Hippocampal formation (tissue), 2 donors: ENCODE measurements around the gene CLEC2B.
A peak's percentile ranks its signal among the peaks of the same experiment; 100 is the strongest.

Source experiments
- DNase-seq, 2 donors: peaks; one replicate each; lab custom pipeline; 2025; lab: John Stamatoyannopoulos, UW

The CLEC2B gene

DNA sequence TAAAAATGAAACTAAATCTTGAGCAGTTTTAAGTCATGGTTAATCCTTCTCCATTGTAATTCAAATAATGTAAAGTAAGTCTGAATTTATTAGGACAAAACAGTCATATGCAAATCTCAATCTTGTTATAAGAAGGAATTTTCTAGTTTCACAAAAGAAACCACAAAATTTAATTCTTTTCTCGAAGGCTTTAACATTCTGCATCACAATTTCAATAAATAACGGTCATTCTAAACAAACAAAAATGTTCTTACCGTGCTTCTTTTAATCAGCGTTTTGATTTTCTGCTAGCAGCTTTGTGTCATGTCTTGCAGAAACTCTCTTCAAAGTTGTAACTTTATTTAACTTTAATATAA, 225 bp downstream of the CLEC2B start:
- DNase-seq, result no peak

DNA sequence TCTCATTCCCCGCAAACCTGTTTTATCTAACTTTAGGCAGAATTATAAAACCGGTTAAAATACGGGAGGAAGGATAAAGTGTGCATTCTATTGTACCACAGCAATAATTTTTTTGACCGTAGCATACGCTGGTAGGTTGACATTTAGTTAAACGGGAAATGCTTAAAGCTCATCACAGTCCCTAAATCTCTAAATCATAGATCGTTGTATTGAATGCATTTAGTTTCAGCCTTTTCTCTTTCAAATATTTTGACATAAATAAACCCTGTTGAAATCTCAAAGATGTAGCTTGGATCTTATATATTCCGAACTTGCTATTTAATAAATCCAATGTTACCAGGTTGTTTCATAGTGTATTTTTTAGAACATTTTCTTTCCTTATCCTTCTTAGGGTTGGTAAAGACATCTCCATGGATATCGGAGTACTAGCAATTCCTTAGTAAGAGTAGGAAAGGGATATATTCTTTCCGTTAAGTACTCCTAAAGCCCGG, 798 bp downstream of the CLEC2B start:
- no peak for DNase-seq

DNA sequence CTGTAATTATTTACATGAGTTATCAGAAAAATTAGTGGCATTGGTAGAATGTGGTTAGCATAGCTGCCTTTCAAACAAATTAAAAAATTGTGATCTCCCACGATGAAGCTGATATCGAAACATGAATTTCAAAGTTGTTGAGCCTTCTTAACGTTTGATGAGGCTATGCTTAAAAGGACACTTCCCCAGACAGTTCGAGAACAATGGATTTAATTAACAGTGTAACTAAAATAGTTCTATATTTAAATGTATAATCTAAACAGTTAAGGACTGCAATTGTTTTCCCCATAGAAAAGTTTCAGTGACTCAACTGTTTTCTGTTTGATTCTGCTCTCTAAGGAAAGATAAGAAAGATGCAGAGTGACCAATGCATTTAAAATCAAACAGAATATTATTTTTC, 1.6 kb downstream of the CLEC2B start:
- no peak for DNase-seq

DNA sequence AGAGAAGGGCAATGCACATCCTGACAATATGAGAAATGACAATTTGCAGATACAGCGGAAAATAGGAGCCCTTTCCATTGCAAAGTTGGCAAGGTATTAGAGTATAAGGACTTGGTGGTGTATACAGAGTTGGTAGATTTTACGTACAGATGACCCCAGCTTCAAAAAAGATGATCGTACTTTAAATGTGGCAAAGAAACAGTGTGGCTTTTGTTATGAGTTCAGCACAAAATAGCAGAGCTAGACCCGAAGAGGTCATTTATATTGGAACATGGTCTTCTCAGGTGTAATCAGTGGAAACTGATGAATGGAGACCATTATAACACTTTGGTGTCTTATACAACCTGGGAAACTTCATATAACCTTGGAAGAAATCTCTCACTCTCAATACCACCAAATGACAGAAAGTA, 2.3 kb downstream of the CLEC2B start:
- no peak for DNase-seq

DNA sequence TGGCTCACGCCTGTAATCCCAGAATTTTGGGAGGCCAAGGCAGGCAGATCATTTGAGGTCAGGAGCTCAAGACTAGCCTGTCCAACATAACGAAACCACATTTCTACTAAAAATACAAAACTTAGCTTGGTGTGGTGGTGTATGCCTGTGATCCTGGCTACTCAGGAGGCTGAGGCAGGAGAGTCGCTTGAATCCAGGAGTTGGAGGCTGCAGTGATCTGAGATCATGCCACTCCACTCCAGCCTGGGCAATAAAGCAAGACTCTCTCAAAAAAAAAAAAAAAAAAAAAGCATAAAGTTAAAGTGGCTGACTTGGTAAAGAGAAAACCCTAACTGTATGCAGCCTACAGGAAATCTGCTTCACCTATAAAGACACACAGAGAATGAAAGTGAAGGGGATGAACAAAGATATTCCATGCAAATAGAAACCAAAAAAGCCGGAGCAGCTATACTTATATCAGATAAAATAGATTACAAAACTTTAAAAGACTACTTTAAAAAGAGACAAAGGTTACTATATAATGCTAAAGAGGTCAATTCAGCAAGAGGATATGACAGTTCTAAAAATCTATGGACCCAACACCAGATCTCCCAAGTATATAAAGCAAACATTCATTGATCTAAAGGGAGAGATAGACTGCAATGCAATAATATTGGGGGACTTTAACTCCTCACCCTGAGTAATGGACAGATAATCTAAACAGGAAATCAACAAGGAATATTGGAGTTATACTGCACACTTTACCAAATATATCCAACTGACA, 4.1 kb downstream of the CLEC2B start:
- no peak for DNase-seq

DNA sequence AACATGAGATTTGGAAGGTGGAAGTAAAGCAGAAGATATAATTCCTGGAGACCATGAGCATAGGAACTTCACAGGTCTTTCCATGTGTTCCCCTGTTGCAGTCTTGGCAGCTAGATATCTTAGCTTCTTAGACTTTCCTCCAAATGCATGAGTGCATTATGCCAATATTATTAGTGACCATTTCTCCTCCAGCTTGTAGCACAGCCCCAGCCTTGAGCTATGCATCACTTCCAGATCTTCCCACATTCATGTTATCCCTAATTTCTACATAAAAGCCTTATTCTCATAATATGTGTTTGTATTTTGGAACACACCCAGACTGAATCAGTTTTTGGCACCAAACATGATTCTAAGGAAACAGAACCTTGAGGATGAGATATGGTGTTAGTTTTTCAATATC, 11.0 kb downstream of the CLEC2B start:
- DNase-seq, result no peak

DNA sequence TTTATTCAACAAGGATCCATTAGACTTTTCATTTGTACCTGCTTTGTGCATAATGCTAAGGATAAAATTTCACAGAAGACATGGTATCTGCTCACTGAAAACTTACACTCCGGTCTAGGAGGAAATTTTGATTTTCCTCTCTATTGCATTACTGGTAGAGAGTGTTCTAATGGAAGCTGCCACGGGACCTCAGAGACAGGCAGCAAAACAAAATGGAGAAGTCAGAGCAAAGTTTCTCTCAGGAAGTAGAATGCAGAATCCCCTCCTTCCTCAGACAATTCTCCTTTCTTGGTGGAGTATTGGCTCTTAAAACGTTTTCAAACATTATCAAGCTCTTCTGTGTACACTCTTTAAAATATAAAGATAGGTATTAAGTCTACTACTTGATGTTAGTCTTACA, 12.3 kb downstream of the CLEC2B start:
- no peak for DNase-seq

DNA sequence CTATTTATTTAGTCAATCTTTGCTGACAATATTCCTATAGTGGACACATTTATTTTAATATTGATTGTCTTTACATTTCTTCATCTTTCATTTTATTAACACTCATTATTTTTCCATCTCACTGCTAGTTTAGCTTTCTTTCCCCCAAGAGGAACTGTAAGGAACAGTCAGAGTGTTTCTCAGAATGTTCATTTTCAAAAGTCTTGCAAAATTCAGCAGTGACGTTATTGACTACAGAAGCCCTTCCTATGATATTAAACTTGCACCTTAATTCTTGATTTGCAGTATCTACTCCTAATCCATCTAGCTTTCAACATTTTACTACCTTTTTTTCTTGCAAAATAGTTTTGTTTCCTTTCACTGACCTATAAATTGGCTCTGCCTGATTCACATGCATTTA, 13.0 kb downstream of the CLEC2B start:
- no peak for DNase-seq

DNA sequence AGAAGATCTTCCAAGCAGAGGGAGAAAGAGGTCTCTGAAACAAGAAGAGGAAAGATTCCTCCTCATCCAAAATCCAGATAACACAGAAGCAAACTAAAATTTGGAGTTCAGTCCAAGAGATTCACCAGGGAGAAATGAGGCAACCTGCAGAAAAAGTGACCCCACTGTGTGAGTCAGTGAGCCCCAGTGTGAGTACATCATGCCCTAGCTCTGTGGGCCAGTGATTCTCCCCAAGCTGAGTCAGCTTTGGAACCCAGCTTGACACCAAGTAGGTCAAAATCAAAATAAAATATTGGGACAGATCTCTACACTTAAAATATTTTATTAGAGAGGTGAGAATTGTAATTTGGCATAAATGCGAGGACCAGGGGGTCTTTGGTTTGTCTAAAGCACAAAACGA, 17.2 kb downstream of the CLEC2B start:
- no peak for DNase-seq

DNA sequence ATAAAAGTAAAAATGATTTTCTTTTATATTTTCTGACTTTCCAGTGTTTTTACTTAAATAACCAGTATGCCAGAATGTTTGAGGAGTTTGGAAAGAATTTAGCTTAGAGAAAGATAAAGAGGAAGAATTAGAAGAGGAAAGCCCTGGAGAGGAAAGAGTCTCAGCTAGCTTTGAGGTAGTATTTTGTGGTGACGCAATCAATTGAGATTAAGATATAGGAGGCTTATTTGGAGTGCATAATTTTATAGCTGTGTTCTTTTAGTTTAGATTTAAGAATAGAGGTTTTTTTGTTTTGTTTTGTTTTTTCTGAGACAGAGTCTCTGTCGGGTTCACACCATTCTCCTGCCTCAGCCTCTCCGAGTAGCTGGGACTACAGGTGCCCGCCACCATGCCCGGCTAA, 18.1 kb downstream of the CLEC2B start:
- DNase-seq, result no peak

DNA sequence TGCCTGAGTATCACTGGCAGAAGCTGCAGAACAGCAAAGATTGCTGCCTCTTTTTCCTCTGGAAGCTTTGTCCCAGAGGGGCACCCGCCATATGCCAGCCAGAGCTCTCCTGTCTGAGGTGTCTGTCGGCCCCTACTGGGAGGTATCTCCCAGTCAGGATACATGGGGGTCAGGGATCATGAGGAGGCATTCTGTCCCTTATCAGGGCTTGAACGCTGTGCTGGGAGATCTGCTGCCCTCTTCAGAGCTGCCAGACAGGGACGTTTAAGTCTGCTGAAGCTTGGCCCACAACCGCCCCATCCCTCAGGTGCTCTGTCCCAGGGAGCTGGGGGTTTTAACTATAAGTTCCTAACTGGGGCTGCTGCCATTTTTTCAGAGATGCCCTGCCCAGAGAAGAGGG, 20.3 kb downstream of the CLEC2B start:
- DNase-seq, result no peak

DNA sequence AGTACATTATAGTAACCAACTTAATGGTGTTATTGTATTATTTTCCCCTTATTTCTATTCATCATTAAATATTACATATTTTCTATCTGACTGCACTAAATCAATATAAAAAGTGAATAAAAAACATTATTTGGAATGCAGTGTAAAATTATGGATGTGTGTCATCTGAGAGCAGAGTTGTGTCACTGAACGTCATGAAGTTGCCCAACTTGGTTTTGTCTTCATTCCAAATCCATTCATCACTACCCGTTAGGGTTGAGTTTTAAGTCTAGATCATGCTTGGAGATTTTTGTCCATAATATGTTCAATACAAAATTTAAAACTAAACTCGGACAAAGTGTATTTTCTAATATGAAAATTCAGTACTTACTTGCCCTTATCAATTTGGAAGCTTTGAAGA, 25.7 kb downstream of the CLEC2B start:
- DNase-seq, result no peak

DNA sequence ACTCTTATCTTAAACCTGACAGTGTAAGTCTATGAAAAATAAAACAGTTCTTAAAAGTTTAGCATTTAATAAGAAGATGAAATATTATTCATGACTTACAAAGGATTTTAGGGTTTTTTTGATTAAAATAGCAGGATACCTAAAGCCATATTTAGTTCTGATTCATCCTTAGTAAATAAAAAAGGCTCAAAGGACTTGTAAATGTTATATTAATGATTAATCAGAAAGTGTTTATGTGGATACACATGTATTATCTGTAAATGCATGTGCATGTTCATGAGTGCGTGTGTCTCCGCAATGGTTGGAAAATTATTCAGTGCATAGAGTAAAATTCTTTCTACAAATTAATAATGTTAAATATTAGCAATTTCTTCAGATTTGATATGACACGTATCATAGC, 37.4 kb downstream of the CLEC2B start:
- no peak for DNase-seq

DNA sequence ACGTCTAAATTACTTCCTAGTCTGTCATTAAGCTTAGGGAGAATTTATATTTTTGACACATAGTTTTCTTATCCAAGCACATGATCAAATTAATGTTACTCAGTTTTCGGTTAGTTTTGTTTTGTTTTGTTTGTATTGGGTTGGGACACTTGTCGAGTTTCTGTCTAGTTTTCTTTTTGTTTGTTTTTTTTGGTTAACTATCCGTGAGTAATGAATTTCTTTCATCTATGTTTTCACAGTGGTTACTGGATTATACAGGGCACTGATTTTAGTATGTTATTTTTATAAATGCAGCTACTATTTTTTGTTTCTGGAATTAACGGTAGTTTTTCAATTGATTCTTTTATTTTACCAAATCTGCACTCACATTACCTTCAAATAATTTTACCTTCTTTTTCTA, 39.2 kb downstream of the CLEC2B start:
- no peak for DNase-seq

DNA sequence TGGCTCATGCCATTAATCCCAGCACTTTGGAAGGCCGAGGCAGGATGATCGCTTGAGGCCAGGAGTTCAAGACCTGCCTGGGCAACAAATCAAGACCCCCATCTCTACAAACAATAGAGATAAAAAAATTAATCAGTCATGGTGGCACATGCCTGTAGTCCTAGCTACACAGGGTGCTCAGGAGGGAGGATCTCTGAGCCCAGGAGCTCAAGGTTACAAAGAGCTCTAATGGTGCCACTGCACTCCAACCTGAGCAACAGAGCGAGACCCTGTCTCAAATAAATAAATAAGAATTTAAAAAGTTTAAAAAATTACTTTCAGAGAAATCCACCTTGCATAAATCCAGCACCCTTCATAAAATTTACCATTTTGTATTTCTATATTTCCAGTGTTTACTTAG, 39.7 kb downstream of the CLEC2B start:
- no peak for DNase-seq

DNA sequence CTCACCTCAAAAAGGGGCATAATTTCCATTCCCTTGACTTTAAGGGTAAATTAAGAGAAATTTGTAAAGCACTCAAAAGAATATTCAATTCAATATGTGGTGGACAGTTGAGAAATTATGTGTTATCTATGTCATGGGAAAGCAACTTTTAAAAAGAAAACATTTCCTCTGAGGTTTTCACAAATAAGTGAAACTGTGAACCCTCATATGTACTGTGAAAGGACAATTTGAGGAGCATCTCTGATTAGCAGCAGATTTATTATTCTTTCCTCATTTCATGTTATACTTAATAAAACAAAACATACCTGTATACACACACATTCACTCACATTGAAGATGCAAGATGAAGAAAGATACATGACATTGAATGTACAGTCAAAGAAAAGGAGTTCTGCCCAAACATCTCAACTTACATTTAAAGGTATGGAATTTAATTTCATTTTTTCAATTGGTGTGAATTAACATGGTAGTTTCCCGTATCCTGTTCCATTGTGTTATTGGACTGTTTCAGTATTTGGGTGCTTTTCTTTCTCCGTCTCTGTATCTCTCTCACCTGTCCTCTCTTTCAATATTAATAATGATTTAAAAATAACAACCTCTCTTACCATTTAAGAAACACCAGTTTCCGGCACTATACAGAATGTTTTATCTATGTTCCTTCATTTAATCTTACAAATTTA, 41.8 kb downstream of the CLEC2B start, which contains the start of gene KLRF1:
Gene KLRF1, plus strand, starts transcription at position 273 of the 680 bp plus-strand sequence. Its CDS starts 64 bp downstream, at position 337.
- DNase-seq, result no peak

DNA sequence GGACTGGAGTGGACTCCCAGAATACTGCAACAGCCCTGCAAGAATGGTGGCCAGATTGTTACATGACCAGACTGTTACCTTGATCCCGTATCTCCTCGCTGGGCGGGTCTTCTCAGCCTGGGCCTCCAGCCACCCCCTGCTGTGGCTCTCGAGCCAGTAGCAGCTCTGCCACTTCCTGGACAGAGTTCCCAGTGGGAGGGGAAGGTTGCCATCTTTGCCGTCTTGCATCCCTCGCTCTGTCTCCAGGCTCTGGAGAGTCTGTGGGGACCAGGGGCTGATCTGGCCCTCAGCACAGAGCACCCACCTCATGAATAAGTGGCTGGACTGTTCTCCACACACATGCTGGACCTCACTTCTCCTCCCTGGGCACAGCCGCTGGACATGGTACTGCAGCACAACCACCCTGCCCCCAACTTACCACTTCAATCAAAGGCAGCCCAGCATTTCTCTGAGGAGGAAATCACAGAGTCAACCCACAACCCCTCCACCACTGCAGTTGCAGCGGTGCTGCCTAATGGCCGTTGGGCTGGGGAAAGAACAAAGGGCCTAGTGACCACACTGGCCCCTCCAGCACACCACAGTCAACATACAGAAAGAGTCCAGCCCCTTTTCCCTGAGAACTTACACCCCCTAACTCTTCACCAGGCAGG, 48.7 kb downstream of the CLEC2B start:
- DNase-seq, result no peak

DNA sequence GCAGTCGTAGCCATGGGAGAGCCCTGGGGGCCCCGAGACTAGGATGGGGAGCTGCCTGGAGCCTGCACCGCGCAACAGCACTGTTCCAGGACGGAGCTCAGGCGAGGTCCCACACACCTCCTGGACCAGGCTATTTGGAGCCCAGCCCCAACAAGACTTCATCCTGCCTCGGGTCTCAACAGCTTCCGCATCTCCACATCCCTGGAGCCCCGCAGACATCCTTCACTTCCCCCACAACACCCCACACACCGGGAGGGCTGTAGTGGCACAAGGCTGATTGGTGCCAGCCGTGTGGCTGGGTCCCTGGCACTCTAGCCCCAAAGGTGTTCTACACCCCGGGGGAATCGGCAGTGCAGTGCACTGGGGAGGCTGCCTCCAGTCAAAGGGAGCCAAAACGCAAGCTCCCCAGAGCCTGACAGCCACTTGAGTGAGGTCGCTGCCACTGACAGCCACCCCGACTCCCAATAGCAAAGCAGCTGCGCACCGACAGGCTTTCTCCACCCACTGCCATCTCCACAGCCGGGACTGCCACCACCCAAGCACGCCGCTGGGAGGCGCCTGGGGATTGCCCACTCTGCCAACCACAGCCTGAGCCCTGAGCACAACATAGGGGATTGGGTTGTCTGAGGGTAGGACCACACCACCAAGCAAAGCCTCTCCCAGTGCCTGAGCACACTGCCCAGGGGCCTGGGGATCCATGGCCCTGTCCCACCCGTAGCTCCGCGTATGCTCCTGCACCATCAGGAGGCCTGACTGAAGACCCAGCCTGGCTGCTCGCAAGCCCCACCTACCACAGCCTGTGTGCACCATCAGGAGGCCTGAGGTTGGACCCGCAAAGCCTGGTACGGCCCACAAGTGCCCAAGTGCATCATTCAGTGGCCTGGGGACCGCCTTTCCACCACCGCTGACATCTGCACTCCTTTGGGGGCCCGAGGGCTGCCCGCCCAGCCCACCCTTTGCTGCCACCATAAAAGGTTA, 55.0 kb downstream of the CLEC2B start:
- DNase-seq, result peak; percentile 2 to 59

DNA sequence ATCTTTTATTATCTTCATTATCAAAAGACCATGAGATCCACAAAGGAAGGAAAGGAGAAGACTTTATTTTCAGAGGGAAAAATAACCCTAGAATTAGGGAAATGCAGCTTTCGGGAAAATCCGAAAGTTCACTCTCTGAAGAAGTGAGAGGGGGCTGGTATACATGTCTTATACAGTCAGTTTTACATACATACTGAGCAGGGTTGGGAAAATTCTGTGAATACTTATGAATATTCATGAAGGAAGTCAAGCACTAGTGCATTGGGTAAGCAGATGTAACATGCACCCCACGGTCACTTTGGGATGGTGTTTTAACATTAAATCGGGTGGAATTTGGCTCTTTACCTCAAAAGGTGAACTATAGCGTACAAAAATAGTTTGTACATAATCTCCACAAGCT, 57.5 kb downstream of the CLEC2B start:
- no peak for DNase-seq

DNA sequence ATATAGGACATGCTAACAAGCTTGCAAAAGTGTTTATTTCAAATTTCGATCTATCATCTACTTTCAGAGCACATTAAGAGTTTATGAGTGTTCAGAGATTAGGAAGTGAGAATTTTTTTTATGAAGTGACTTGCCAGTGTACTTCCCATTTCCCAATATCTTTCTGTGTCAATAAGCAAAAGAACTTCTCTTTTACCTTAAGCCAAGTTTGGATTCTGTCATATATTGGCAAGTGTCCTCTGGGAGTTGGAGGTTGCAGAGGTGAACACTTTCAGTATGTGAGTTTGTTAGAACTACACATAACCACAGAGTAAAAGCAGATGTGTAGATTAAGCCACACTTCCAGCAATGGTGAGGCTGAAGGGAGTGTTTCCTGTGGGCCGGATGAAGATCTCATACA, 58.5 kb downstream of the CLEC2B start:
- no peak for DNase-seq

DNA sequence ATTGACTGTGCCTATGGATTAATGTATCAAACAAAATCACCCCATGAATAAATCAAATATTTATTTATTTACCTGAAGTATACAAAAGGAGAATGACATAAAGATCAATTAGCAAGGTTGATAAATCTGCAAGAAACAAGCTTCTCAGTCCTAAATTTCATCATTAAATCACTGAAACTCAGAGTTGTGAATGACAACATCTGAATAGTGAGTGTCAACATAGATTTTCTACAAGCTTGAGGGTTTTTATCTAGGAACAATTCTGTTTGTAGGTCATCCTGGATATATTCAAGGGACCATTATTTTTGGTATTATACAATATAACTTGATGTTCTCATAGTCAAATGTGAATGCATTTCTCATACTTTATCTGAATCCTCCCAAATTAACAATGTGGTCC, 59.3 kb downstream of the CLEC2B start:
- DNase-seq, result no peak

DNA sequence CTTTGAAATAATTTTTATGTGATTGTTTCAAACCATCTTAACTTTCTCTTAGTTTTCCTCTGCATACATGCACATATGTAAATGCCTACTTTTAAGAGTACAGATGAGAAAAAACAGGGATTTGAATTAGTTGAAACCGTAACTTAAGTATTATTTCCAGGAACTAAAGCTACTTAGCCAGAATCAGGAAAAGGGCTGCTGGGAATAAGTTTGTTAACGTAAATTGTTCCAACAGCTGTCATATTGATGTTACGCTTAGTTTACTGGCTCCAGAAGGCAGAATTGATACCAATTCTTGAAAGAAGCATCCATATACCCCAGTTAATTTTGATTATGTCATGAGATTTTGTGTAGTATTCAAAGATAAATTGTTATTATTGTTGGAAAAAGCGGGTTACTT, 59.8 kb downstream of the CLEC2B start:
- DNase-seq, result no peak
